Esophagus muscularis mucosa (tissue), 3 donors: ENCODE data around the gene SPOUT1.

Experiments
- POLR2AphosphoS5 ChIP-seq, 2 donors: sonication (generic); formaldehyde crosslinking; IDR thresholded peaks; one replicate each; pipeline ENCODE4 v1.6.1; 2017; ENCODE audit warnings: antibody characterized with exemption in 2 of 2
- TF ChIP-seq, protein P1 (sequence below), 3 experiments: fragments of 200-600 bp in 2 of 3; fragments of 450-650 bp in 1 of 3; sonication (generic) in 2 of 3; IDR thresholded peaks; one replicate each; pipeline ENCODE4 v1.5.1; 2017 to 2019; ENCODE audit warnings: antibody characterized with exemption in 3 of 3, mild to moderate bottlenecking in 2 of 3, moderate library complexity in 1 of 3

DNA sequence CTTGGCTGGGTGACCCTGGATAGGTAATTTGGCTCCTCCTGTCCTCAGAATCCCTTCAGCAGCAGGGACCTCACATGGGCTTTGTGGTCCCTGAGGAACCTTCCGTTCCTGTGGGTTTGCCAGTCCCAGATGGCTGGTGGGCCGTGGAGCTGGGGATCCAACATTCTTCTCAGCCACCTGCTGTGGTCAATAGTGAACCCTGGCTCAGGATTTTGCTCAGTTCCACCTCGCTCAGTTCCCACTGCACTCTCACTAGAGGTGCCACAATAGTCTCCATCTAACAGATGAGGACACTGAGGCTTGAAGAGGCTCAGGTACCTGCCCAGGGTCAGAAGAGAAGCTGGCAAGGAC, 17.1 kb upstream of the SPOUT1 start:
- TF ChIP-seq, protein P1, sequence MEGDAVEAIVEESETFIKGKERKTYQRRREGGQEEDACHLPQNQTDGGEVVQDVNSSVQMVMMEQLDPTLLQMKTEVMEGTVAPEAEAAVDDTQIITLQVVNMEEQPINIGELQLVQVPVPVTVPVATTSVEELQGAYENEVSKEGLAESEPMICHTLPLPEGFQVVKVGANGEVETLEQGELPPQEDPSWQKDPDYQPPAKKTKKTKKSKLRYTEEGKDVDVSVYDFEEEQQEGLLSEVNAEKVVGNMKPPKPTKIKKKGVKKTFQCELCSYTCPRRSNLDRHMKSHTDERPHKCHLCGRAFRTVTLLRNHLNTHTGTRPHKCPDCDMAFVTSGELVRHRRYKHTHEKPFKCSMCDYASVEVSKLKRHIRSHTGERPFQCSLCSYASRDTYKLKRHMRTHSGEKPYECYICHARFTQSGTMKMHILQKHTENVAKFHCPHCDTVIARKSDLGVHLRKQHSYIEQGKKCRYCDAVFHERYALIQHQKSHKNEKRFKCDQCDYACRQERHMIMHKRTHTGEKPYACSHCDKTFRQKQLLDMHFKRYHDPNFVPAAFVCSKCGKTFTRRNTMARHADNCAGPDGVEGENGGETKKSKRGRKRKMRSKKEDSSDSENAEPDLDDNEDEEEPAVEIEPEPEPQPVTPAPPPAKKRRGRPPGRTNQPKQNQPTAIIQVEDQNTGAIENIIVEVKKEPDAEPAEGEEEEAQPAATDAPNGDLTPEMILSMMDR (IDR thresholded peaks at IDR 0.05) = no peak
- TF ChIP-seq POLR2AphosphoS5 (IDR thresholded peaks at IDR 0.05) = no peak
